IMR-90 (cell line): ENCODE data around the gene ANKRD44. TPM values are rescaled to one million over a fixed set of nuclear protein-coding genes. Genes with fewer than 3 reads are reported as not detected.
A peak's percentile ranks its signal among the peaks of the same experiment; 100 is the strongest.

Experiments used
- ATAC-seq: fragments of 200-7000 bp; cut with Tn5 transposase; 2 replicates; pipeline ENCODE4 v1.9.1; 2020; ENCODE audit warnings: low read depth, mild to moderate bottlenecking, moderate library complexity
- BruUV-seq: library from RNA; stranded (reverse); fragments of 400-500 nt; replicated peaks from 2 replicates; lab custom pipeline; 2021; lab: Mats Ljungman, UMichigan
- CTCF ChIA-PET: fragments of 300-600 bp; formaldehyde crosslinking; extraction: SDS; loops from one replicate; lab custom pipeline; 2021; ENCODE audit warnings: antibody characterized with exemption; lab: Yijun Ruan, JAX
- POLR2A ChIA-PET: fragments of 300-600 bp; sonication (Branson Sonifier 250); formaldehyde crosslinking; loops from one replicate; lab custom pipeline; 2022; ENCODE audit warnings: antibody characterized with exemption; ENCODE audit not compliant: unreplicated experiment; lab: Charles Lee
- DNase-seq: peaks from one replicate; pipeline ENCODE4 v3.0.0; 2013
- H2AFZ ChIP-seq: replicated peaks from 2 replicates; pipeline ENCODE3; 2013; ENCODE audit warnings: low read length, mild to moderate bottlenecking; ENCODE audit not compliant: poor library complexity
- H2AK5ac ChIP-seq: 2 replicates; pipeline ENCODE4 v1.6.1; 2013; ENCODE audit warnings: low read depth, low read length, inconsistent platforms
- H2AK9ac ChIP-seq: replicated peaks from 2 replicates; pipeline ENCODE3; 2013; ENCODE audit warnings: mild to moderate bottlenecking, low read depth, low read length, moderate library complexity; ENCODE audit not compliant: poor library complexity
- H2BK120ac ChIP-seq: 2 replicates; pipeline ENCODE4 v1.6.1; 2013; ENCODE audit warnings: low read depth, low read length, inconsistent platforms
- H2BK15ac ChIP-seq: 3 replicates; pipeline ENCODE4 v1.6.1; 2013; ENCODE audit warnings: low read depth, low read length, inconsistent platforms
- H2BK20ac ChIP-seq: 2 replicates; pipeline ENCODE4 v1.6.1; 2013; ENCODE audit warnings: low read depth, mild to moderate bottlenecking, inconsistent platforms, low read length, moderate library complexity
- H2BK5ac ChIP-seq: 2 replicates; pipeline ENCODE4 v1.6.1; 2013; ENCODE audit warnings: mild to moderate bottlenecking, low read depth, low read length, inconsistent platforms; ENCODE audit not compliant: poor library complexity, severe bottlenecking
- H3K14ac ChIP-seq: replicated peaks from 2 replicates; pipeline ENCODE4 v1.6.1; 2013; ENCODE audit warnings: low read depth, low read length, inconsistent platforms
- H3K18ac ChIP-seq: 2 replicates; pipeline ENCODE4 v1.6.1; 2013; ENCODE audit warnings: low read depth, low read length, control low read depth
- H3K23ac ChIP-seq: 2 replicates; pipeline ENCODE4 v1.6.1; 2013; ENCODE audit warnings: low read depth, low read length, inconsistent platforms
- H3K27ac ChIP-seq: 2 replicates; pipeline ENCODE4 v1.5.1; 2013; ENCODE audit warnings: mild to moderate bottlenecking, control low read depth, low read length; ENCODE audit not compliant: insufficient read depth
- H3K27me3 ChIP-seq: 2 replicates; pipeline ENCODE4 v1.6.1; 2013; ENCODE audit warnings: low read length; ENCODE audit not compliant: control insufficient read depth, insufficient read depth
- H3K36me3 ChIP-seq: 2 replicates; pipeline ENCODE4 v1.6.1; 2013; ENCODE audit warnings: low read length, mixed read lengths; ENCODE audit not compliant: control insufficient read depth, insufficient read depth
- H3K4ac ChIP-seq: 2 replicates; pipeline ENCODE4 v1.6.1; 2013; ENCODE audit warnings: low read depth, low read length, inconsistent platforms
- H3K4me1 ChIP-seq: 2 replicates; pipeline ENCODE4 v1.6.1; 2013; ENCODE audit warnings: low read length, mixed read lengths; ENCODE audit not compliant: control insufficient read depth, insufficient read depth
- H3K4me2 ChIP-seq: 2 replicates; pipeline ENCODE4 v1.6.1; 2013; ENCODE audit warnings: low read depth, mild to moderate bottlenecking, control low read depth, low read length, moderate library complexity
- H3K4me3 ChIP-seq: 2 replicates; pipeline ENCODE4 v1.5.1; 2013; ENCODE audit warnings: low read depth, mild to moderate bottlenecking, control low read depth, low read length, moderate library complexity; ENCODE audit not compliant: insufficient read depth
- H3K56ac ChIP-seq: 2 replicates; pipeline ENCODE4 v1.6.1; 2013; ENCODE audit warnings: low read length, inconsistent platforms; ENCODE audit not compliant: insufficient read depth; ENCODE audit errors: extremely low read depth
- H3K79me1 ChIP-seq, 2 experiments: 2 replicates each; pipeline ENCODE4 v1.6.1; 2013; ENCODE audit warnings: low read length in 2 of 2, inconsistent platforms in 1 of 2, low read depth in 1 of 2
- H3K9ac ChIP-seq: 2 replicates; pipeline ENCODE4 v1.6.1; 2013; ENCODE audit warnings: low read depth, low read length, control low read depth
- H3K9me1 ChIP-seq: 2 replicates; pipeline ENCODE4 v1.6.1; 2013; ENCODE audit warnings: low read length, inconsistent platforms; ENCODE audit not compliant: insufficient read depth
- H3K9me3 ChIP-seq: 2 replicates; pipeline ENCODE4 v1.6.1; 2013; ENCODE audit warnings: low read length; ENCODE audit not compliant: control insufficient read depth, insufficient read depth
- H4K20me1 ChIP-seq: 2 replicates; pipeline ENCODE4 v1.6.1; 2013; ENCODE audit warnings: low read length, inconsistent platforms; ENCODE audit not compliant: insufficient read depth
- H4K5ac ChIP-seq: 2 replicates; pipeline ENCODE4 v1.6.1; 2013; ENCODE audit warnings: mild to moderate bottlenecking, low read depth, low read length, control low read depth
- H4K8ac ChIP-seq, 2 experiments: 2 replicates each; pipeline ENCODE4 v1.6.1; 2013; ENCODE audit warnings: low read depth in 2 of 2, low read length in 2 of 2, control low read depth in 1 of 2, inconsistent platforms in 1 of 2
- H4K91ac ChIP-seq: 2 replicates; pipeline ENCODE4 v1.6.1; 2013; ENCODE audit warnings: low read depth, low read length, inconsistent platforms; ENCODE audit not compliant: insufficient read depth
- MAFK ChIP-seq: IDR thresholded peaks from 2 replicates; pipeline ENCODE4 v1.6.1; 2012; ENCODE audit warnings: low read depth, low read length, improper control_type of control experiment
- NFE2L2 ChIP-seq: fragments of 150-350 bp; IDR thresholded peaks from 2 replicates; pipeline ENCODE4 v1.6.1; 2016; ENCODE audit warnings: low read depth, mild to moderate bottlenecking, low read length
- RAD21 ChIP-seq: IDR thresholded peaks from 2 replicates; pipeline ENCODE4 v1.6.1; 2012; ENCODE audit warnings: low read length, improper control_type of control experiment
- RCOR1 ChIP-seq: IDR thresholded peaks from 2 replicates; pipeline ENCODE4 v1.6.1; 2012; ENCODE audit warnings: mild to moderate bottlenecking, low read length, improper control_type of control experiment; ENCODE audit not compliant: insufficient replicate concordance
- SMC3 ChIP-seq: fragments of 150-350 bp; IDR thresholded peaks from 2 replicates; pipeline ENCODE4 v1.6.1; 2016; ENCODE audit warnings: low read depth, mild to moderate bottlenecking, antibody characterized with exemption, low read length, moderate library complexity
- WGBS, 2 experiments: methylation state at CpG; one replicate each; pipeline versions ENCODE4 v1.1.5 to v1.1.7; 2013; ENCODE audit warnings: missing lambda C conversion rate in 2 of 2; ENCODE audit not compliant: insufficient read length in 1 of 2; ENCODE audit errors: extremely low coverage in 2 of 2; 5-methylcytosine and 5-hydroxymethylcytosine counted together
- dilution Hi-C: fragments of 300-500 bp; cut with HindIII; formaldehyde crosslinking; loops from one replicate; pipeline ENCODE4 v1.14.3; 2018; ENCODE audit warnings: low sequenced_read_pairs; ENCODE audit not compliant: unreplicated experiment
- in situ Hi-C: fragments of 300-500 bp; cut with MboI; formaldehyde crosslinking; loops from 3 replicates; pipeline ENCODE4 v1.14.3; 2019; ENCODE audit warnings: low sequenced_read_pairs, inconsistent platforms, mixed read lengths
- intact Hi-C: fragments of 100-400 bp; cut with micrococcal nuclease; formaldehyde crosslinking; loops from 2 replicates; pipeline ENCODE4 v1.10.0; 2022
- polyA plus RNA-seq, 3 experiments: library from polyadenylated mRNA; depleted of rRNA; stranded (reverse); fragments of >200 nt; gene quantifications; 2 replicates each; pipeline ENCODE4 v1.2.3, GENCODE V29; 2012; ENCODE audit warnings: low replicate concordance in 1 of 3
- total RNA-seq: library from RNA; depleted of rRNA; stranded (reverse); fragments of >200 nt; gene quantifications from 2 replicates; pipeline ENCODE4 v1.2.3, GENCODE V29; 2012

ANKRD44 gene
- total and polyA plus RNA-seq, 2 of the 4 experiments (the other 2 are of a cell fraction): 5.2 to 15.6 TPM

- Histone ChIP-seq H3K36me3 (no peaks in the 10 kb centered on the region), H3K14ac (peak overlapping the region; percentile 77), H2BK20ac (peak overlapping the region; percentile 93), H3K4me3 (no peak overlapping the region), H2AK5ac (peak overlapping the region; percentile 56; the same call in 1 of the 2 replicates), H3K79me1 (no peaks in the 10 kb centered on the region), H2BK5ac (peak overlapping the region; percentile 22), H4K91ac (peak overlapping the region; percentile 16), H3K56ac (no peak overlapping the region; the same call in 1 of the 2 replicates), H2BK15ac (no peak overlapping the region; the same call in 2 of the 3 replicates), H3K4me2 (no peak overlapping the region), H3K23ac (peak overlapping the region; percentile 13; the same call in 1 of the 2 replicates), H3K27ac (peak overlapping the region; percentile 24; the same call in 1 of the 2 replicates), H4K20me1 (no peaks in the 10 kb centered on the region; the same call in 1 of the 2 replicates), H3K9me3 (no peaks in the 10 kb centered on the region), H3K9me1 (peaks cover 9% of the 10 kb centered on the region), H3K4me1 (peaks cover 7% of the 10 kb centered on the region), H3K9ac (no peak overlapping the region), H3K4ac (peak overlapping the region; percentile 76), H3K18ac (peak overlapping the region; percentile 4; the same call in 1 of the 2 replicates), H3K27me3 (no peaks in the 10 kb centered on the region), H4K5ac (no peak overlapping the region), H2AFZ (peak overlapping the region; percentile 76), H2BK120ac (peak overlapping the region; percentile 93), H2AK9ac (peak overlapping the region; percentile 86), H4K8ac (peak overlapping the region in 1 of 2 experiments; percentile 71; a peak in 2 of 4 replicates)
- POLR2A ChIA-PET: no interaction called here
- 16% methylated on average over 7 of the region's 12 CpGs; no CpG with 5 or more reads in 1 of the 2 experiments for WGBS, 2 experiments
- peak; percentile 92 for DNase-seq
- CTCF ChIA-PET: no interaction called here
- dilution Hi-C loops (no loop called here), in situ Hi-C loops (no loop called here), intact Hi-C loops (no loop called here)
- peak; percentile 98 for TF ChIP-seq NFE2L2
- TF ChIP-seq RCOR1: no peak
- TF ChIP-seq RAD21: no peak
- peak; percentile 87 for TF ChIP-seq MAFK
- TF ChIP-seq SMC3: no peak
- no TSS peak for BruUV-seq
- ATAC-seq: peak; percentile 77
Measured at GRCh38 chr2:197179744-197180498, 130.7 kb downstream of the ANKRD44 start.
